HL-60 (cell line): ENCODE data around the gene PLEKHB1.

Source experiments
- CTCF ChIP-seq: IDR thresholded peaks from one replicate; pipeline ENCODE4 v1.5.1; 2011; ENCODE audit warnings: low read length, control low read depth, inconsistent platforms; ENCODE audit not compliant: insufficient read depth
- POLR2AphosphoS5 ChIP-seq: IDR thresholded peaks from 2 replicates; pipeline ENCODE4 v1.6.1; 2012; ENCODE audit warnings: low read depth
- REST ChIP-seq: IDR thresholded peaks from 2 replicates; pipeline ENCODE4 v1.6.1; 2012; ENCODE audit warnings: low read depth; ENCODE audit not compliant: insufficient replicate concordance

- no peak for TF ChIP-seq POLR2AphosphoS5
- no peak for TF ChIP-seq CTCF
- TF ChIP-seq REST = no peak
Measured at GRCh38 chr11:73659961-73660360, 13.6 kb downstream of the PLEKHB1 start.
